ENCODE data around the gene CETN1.

The CETN1 gene

DNA sequence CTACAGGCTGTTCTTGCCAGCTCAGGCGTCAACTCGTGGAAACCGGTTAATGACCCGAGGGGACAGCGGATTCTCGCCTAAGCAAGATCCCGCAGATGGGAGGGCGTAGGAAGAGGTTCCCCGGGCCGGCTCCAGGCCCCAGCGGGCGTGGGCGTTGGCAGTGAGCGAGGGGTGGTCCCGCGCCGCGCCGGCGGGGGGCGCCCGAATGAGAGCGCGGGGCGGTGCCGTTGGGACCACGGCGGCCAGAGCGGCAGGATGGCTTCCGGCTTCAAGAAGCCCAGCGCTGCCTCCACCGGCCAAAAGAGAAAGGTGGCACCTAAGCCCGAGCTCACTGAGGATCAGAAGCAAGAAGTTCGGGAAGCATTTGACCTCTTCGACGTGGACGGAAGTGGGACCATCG is at the start of gene CETN1:
Gene CETN1, plus strand, starts transcription at position 227 of the 400 bp plus-strand sequence. Its CDS starts 29 bp downstream, at position 256.
- no peak for DNase-seq

DNA sequence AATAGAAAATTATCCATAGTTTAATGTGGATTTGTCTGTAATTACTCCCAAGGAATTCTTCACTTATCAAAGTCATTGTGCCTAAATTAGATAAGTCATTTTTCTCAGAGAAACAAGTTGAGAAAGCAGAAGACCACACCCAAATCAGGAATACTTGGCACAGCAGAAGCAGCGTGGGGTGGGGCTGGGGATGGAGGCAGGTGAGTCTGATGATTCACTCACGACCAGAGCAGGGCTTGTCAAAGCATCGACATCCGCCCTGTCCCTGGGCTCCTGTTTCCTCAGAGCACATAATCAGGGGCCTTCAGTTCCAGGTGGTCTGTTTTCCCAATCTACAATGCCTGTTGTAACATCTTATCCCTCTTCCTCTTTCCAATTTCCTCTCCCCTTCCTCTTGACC is 48.2 kb upstream of the CETN1 start:
- no peak for DNase-seq

DNA sequence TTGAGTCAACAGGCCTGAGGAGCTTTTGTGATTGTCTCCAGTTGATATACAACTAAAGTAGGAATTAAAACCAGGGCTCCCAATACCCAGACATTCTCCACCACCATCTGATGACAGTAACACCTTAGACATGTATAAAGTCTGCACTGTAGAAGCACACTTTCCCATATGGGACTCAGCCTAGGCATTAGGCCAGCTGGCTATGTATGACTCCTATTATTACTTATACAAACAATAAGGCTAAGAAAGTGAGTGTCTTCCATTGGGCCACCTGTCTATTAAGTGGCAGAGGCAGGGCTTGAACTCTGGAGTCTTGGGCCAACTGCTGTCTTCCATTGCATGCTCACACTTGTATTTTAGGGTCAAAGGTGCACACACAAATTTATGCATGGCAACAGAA is 47.5 kb upstream of the CETN1 start:
- DNase-seq, result no peak

DNA sequence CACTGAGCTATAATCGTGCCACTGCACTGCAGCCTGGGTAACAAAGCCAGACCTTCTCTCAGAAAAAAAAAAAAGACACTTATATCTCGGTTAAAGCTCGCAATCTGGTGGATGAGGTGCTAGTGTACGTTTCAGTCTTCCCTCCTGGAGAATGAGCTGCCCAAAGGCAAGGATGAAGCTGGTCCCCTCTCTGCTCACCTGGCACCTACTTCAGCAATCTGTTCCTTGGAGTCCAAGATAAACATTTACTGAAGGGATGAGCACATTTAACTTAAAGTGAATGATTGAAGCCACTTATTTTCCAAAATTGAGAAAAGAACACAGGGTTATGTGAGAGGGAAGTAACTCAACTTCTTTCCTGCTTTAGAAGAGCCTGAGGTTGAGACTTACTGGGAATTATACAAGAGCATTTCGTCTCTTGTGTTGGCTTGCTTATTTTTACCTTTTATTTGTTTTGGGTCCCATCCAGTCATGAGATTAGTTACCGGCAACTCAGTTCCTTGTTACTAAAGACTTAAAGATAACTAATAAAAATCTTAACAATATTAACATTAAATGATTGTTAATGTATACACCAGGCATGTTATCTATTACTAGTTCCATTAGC is 46.1 kb upstream of the CETN1 start:
- DNase-seq, result no peak

DNA sequence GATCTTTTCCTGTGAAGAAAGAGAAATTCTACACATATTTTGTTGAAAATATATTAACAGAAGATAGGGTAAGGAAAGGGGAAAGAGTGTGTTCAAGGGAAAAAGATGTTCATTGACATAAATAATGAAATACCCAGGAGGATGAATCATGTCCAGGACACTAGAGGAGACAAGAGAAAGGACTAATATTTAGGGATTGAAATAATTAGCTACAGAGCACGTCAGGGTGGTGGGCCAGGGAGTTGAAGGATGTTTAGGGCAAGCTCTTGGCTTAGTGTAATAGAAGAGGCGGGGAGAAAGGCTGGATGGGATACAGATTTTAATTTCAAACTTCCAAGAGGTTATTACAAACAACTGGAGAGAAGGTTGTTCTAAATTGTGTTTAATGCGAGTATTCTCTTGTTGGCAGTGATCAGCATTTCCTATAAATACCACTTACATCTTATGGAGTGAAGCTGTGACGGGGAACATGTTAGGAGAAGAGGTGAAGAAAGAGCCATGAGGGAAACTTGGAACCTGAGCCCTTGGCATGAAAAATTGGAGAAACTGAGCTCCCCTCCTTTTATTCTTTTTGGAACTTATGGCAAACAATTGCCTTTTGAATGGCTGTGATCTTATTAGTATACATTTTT is 36.6 kb upstream of the CETN1 start:
- no peak for DNase-seq

DNA sequence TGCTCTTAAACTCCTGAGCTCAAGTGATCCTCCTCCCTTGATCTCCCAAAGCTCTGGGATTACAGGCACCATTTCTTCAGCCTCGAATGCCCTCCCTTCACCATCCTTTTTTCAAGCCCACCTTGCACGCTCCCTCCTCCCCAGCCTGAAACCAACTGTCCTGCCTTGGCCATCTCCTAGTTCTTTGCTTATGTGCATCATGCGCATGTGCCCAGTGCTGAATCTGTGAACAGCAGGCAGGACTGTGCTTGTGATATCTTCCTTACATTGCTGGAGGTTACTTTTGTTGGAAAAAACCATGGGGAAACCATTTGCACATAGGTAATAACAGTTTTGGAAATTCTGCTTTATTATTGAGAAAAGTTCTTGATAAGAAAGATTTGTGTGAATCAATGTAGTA is 30.2 kb upstream of the CETN1 start:
- DNase-seq, result no peak

DNA sequence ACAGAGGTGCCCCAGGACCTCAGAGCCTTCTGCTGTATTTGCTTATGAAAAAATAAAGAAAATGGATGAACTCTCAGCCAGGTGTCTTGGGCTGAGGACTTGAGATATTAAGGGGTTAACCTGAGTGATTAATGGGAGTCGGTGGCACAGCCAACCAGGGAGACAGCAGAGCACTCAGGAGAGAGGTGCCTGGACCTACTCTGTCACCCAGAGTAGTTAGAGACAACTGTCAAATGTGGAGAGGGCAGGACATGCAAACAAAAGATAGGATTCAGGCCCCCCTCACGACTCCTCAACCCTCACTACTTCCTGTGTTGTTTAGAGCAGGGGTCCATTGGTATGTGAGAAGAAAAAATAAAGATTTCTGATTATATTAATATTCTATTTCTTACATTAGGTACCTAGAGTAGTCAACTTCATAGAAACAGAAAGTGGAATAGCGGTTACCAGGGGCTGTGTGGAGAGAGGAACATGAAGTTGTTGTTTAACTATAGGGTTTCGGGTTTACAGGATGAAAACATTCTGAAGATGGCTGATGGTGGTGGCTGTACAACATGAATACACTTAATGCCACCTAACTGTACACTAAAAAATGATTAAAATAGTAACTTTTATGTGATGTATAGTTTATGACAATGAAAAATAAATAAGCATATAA is 28.6 kb upstream of the CETN1 start:
- no peak for DNase-seq

DNA sequence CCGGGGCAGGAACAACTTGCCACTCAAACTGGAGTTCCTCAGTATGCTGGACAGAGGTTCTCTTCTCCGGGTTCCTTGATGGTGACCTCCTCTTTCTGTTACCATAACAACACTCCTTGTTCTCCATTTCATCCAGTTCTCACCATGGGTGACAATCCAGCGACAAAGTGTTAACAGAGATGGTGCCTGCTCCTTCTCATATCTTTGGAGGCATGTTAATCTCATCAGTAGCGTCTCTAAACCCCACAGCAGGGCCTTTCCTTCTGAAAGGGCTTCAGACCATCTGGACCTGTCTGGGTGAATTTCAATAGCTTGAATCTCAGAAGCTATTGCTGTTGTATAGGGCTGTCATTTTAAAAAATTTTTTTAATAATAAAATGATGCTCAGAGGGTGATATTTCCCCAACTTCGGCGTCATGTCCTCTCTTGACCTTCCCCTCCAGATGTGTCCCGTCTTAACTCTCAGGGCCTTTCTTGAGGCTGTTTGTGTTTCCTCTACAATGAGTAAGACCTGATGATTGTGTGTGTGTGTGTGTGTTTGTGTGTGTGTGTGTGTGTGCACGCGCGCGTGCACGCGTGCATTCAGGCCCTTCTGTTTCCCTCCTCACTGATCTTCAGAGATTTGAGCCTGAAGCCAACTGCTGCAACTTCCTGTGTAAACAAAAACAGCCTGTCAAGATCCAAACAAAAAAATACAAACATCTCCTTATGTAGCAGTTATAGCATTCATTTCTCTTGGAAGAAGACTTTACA is 24.3 kb upstream of the CETN1 start:
- DNase-seq, result no peak

DNA sequence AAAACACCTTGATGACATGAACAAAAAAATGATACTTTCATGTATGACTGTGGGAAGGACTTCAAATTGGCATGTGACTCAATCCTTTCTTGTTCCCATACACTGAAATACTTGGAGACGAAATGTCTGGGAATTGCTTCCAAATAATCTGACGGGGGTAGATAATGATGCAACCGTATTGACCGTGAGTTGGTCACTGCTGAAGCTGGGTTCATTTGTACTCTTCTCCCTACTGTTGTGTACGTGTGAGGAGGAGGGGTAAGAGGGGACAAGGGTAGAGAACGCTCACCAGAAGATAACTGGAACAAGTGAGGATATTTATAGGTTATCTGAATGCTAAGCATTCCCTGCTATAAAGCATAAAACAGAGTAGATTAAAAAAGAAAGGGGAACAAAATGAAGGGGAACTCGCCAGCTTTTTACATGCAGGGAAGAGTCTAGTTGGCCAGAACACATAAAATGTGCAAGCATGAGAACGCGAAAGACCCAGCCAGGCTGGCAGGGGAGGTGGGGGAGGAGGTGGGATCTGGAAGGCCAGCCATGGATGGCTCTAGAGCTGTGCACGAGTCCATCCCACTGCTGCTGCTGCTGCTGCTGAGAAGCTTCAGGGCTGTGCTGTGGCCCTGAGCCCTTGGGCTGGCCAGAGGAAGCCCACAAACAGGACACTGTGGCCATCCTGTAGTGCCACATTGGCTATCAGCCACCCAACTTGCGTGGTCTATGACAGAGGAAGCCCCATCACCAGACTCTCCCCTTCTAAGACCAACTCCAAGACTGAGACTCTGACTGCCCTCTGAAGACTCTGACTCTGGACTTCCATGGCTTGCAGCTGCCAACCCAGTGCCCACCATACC is 15.2 kb upstream of the CETN1 start:
- no peak for DNase-seq

DNA sequence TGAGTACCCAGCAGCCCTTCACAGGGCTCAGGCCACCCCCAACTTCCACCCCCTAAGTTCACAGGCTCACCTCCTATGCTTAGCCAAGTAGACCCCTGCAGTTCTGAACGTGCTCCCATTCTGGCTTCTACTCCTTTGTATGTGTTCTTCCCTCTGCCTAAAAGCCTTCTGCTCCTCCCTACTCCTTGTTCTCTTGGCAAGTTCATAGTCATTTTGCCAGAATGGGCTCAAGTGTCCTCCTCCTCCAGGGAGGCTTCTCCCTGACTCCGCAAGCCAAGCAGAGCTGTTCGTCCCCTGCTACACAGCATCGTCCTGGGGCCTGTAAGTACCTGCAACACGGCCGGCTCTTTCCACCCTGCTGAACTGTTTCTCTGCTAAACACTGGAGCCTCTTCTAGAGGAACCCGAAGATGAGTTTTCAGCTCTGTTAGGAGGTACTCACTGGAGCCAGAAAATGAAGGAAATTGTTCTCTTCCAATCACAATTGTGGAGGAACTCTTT is 14.6 kb upstream of the CETN1 start:
- DNase-seq, result no peak

DNA sequence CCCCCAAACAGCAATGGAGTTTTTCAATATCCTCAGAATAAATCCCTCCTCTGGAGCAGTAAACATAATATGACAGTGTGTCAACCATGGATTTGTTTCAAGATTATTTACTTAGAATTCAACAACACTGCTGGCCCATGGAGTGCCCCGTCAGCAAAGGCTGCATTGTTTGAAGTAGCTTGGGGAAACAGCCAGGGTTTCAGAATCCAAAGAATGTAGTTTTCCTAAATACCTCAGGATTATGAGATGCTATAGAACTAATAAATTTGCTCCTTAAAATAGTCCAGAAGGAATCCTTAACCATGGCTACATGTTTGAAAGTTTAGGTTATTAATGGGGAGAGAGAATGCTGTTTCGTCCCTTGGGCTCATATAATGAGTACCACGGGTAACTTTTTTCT is 13.1 kb upstream of the CETN1 start:
- no peak for DNase-seq

DNA sequence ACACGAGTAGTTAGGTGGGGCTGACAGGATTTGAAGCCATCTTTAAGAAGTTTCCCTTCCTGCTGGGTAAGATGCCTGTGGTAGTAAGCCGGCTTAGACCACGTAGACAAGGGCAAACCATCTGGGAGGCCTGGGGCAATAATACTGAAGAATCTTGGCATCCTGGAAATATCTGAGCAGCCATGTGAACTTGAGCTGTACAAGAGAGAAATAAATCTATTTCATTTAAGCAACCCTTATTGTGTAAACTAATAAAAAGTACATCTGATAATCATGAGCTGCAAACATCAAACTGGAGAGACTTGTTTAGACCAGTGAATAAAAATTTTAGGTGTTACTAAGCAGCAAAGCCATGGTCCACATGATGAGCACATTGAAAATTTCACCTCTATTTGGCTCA is 11.4 kb upstream of the CETN1 start:
- no peak for DNase-seq

DNA sequence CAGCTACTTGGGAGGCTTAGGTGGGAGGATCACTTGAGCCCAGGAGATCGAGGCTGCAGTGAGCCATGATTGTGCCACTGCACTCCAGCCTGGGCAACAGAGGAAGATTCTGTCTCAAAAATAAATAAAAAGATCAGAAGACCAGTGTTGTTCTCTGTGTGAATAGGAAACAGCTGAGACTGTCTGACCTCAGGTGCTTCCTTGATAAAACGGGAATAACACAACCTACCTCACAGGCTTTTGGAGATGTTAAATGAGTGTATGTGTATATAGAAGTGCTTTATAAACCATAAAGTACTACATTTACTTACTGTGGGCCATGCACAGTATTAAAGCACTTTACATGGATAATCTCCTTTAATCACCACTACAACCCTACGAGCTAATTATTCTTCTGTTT is 9.9 kb upstream of the CETN1 start:
- no peak for DNase-seq

DNA sequence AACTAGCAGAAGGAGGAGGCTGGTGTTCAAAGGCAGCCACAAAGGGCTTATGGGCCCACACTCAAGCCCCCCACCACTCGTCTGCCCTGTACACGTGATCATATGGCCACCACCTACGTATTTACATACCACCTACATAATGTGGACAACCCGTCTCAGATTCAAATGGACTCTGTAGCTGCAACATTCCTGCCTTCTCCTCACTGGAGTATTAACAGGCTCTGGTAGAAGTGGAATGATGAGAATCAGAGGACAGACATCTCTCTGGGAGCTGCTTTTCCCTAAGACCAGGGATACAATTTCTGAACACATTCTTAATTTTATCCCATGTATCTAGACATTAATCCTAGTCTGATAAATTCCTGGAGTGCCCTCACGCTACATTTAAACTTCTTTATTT is 9.5 kb upstream of the CETN1 start:
- no peak for DNase-seq

DNA sequence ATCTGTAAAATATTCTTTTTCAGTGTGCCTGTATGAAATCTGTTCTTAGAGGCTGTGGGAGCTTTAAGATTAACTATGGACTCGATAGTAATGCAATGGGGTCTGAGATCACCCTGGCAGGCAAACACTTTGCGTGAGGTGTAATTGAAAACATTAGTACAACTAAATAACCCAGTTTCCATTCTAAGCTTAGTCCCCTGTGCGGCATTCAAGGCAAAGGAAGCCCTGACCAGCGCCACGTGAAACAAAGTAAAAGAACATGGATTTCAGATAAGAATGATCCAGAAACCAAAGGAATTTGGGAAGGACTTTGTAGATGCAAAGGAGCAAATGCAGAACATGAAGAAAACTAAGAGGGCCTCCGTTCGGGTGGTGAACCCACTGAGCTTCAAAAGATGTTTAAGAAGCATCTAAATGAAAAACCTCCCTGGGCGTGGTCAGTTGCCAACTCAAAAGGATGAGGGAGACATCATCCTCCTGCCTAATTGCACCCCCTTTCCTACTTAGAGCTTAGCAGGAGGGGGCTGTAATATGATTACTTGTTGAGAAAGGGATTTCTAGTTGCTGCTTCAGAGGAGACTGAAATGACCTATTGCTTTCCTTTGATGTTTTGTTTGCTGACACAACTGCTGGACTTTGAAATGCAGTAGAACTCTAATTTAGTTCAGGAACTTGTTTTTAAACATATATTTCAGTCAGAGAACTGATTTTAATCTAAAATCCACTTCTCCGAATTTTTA is 7.9 kb upstream of the CETN1 start:
- DNase-seq, result no peak

DNA sequence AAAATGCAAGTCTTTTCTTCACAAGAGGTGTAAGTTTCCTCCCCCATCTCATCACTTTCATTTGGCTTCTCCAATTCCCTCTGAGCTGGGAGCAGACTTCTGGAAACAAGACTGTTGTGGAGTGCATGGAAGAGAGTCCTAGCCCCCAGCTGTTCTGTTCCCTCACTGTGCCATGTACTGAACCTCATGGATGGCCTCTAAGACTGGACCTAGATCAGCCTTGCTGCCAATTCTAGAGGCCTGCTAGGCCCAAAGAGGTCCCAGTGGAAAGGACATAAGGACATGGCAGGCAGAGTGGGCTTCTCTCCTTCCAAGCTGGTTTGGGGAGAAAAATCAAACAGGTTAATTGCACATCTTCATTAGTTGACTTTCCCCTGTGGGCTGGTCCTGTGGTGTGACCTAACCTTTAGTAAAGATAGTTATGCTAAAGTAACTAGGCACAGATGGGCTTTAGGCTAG is 7.3 kb upstream of the CETN1 start:
- no peak for DNase-seq

DNA sequence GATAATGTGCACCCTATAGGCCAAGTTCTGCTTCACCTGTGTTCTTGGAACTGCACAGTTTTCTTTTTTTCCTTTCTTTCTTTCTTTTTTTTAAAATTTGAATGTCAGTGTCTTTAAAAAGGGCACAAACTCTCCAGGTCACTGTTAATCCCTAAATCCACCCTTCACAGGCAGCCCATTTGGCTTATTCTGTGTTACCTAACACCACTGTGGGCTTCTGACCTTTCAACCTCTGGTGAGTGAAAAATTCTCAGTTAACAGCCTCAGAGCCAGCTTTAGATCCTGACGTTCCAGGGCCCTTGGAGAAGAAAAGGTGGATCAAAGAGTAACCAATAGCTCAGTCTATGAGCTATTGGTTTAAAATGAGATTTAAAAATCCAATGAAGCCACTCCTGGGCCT is 6.8 kb upstream of the CETN1 start:
- no peak for DNase-seq

DNA sequence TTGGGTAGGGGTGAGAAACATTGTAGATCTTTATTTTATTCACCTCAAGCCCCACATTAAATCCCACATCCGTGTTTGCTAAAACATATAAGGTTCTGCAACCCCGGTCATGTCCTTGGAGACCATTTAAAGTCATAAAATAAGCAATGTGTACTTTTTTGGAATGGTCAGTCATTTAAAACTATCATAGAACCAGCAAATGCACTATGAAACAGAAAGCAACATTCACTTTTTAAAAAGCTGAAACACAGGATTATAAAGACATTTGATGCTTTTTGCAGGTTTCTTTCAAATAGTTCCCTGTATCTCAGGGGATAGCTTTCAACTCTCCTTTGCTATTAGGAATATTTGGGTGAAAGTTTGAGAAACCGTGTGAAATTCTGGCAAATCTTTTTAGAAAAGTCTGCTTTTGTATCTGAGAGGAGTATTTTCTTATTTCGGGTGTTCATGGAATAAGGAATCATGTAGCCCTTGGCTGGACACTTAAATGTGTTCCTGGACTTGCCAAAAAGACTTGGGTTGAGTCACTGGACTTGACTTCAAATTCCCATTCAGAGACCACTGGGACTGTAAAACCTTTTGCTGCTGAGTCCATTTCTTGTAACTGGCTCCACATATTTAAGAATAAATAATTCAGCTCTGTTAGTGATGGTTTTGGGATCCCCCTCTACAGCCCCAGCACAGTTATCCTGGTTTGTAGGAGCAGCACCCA is 5.9 kb upstream of the CETN1 start:
- DNase-seq, result no peak

DNA sequence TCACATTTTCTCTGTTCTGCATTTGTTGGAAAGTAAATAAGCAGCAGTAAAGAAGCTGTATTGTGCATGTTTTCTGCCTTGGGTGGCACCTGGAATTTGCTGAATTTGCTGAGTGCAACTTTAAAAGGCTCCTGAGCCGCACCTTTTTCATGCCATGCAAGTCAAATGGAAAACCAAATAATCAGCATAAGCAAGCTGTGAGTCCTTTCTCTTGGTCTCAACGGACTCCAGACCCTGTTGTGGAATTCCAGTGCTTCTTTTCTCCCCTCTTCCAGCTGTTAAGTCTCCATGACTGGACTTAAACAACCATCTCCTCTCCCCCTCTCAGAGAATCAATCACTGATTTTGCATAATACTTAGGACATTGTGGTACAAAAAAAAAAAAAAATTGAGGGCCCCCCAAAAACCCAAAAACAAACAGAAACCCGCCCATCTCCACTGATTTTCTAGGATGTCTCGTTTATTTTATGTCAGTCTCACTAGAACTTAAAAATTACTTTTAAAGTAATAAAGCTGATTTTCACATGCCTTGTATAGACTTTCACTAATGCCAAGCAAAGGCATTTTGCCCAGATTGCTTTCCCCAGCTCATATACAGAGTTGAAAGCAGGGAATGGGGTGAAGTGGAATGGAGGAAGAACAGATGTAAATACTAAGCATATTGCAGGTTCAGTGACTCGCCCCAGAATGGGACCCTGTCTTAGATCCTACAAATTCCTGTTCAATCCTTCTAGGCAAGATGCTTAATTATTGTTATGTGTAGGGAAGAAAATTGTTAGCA is 5.1 kb upstream of the CETN1 start:
- no peak for DNase-seq

DNA sequence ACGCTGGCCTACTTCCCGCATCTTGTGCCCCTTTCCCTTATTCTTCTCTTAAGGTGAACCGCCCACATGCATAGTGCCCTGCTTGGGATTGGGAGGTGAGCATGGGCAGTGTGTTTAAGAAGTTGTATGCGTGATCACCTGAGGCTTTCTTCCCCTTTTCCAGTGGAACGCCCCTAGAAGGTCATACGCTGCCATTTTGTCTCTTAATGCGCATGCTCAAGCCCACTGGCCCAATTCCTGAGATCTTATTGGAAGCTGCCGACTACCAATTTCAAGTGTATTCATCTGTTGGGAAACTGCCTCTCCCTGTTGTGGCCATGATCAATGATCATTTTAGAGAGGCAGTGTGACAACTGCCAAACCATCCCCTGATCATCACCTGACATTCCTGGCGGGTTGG is 3.3 kb upstream of the CETN1 start:
- DNase-seq, result no peak

Measured in CD4-positive, alpha-beta T cell treated with Interleukin-6 for 4 hours (primary cell).